Endothelial cell of umbilical vein (primary cell): ENCODE results near the gene ZNRF3. TPM values are rescaled to one million over a fixed set of nuclear protein-coding genes. Genes with fewer than 3 reads are reported as not detected.

Experiments used
- BruUV-seq: library from RNA; stranded (reverse); fragments of 400-500 nt; replicated peaks from 2 replicates; lab custom pipeline; 2021; lab: Mats Ljungman, UMichigan
- CTCF ChIA-PET: fragments of 300-600, 350-600 bp; sonication (Branson Sonifier 250); formaldehyde crosslinking; loops from one replicate; lab custom pipeline; 2021; ENCODE audit warnings: antibody characterized with exemption, inconsistent platforms; lab: Charles Lee
- POLR2A ChIA-PET: fragments of 300-600, 350-600 bp; sonication (Branson Sonifier 250); formaldehyde crosslinking; loops from one replicate; lab custom pipeline; 2021; ENCODE audit warnings: antibody characterized with exemption, inconsistent platforms; lab: Charles Lee
- DNase-seq: peaks from one replicate; pipeline ENCODE4 v3.0.0-alpha.2; 2011; ENCODE audit warnings: low read depth, low spot score
- FAIRE-seq: peaks from 2 replicates; lab custom pipeline; 2011; peaks lifted over from hg19 to GRCh38; lab: Jason Lieb, UNC
- H2AFZ ChIP-seq: 2 replicates; pipeline ENCODE4 v1.6.0; 2012; ENCODE audit warnings: low read depth, low read length, control low read depth, inconsistent platforms
- H3K27ac ChIP-seq: 2 replicates; pipeline ENCODE4 v1.5.1; 2011; ENCODE audit warnings: low read depth, mild to moderate bottlenecking, control low read depth, low read length, moderate library complexity; ENCODE audit not compliant: insufficient read depth
- H3K27me3 ChIP-seq, 2 experiments: 2 replicates each; pipeline versions ENCODE4 v1.6.0 to v1.6.1; 2011; ENCODE audit warnings: low read length in 2 of 2, mixed read lengths in 1 of 2; ENCODE audit not compliant: control insufficient read depth in 2 of 2, insufficient read depth in 2 of 2
- H3K36me3 ChIP-seq, 2 experiments: 2 replicates in 1 of 2; 3 replicates in 1 of 2; pipeline ENCODE4 v1.5.1; 2011; ENCODE audit warnings: low read length in 2 of 2, mild to moderate bottlenecking in 1 of 2, moderate library complexity in 1 of 2; ENCODE audit not compliant: control insufficient read depth in 2 of 2, insufficient read depth in 2 of 2; ENCODE audit errors: extremely low read depth in 1 of 2
- H3K4me1 ChIP-seq: 3 replicates; pipeline ENCODE4 v1.5.1; 2011; ENCODE audit warnings: mild to moderate bottlenecking, low read length; ENCODE audit not compliant: control insufficient read depth, insufficient read depth; ENCODE audit errors: extremely low read depth
- H3K4me2 ChIP-seq: 2 replicates; pipeline ENCODE4 v1.6.1; 2011; ENCODE audit warnings: low read length, control low read depth, mixed read lengths; ENCODE audit not compliant: insufficient read depth
- H3K4me3 ChIP-seq, 3 experiments: fragments of 200-600 bp in 1 of 3; sonication (generic), shearing (Covaris generic) in 1 of 3; replicated peaks in 1 of 3; 2 replicates each; pipeline ENCODE4 v1.5.1; 2011 to 2016; ENCODE audit warnings: control low read depth in 3 of 3, low read length in 3 of 3, mild to moderate bottlenecking in 2 of 3, inconsistent platforms in 1 of 3, low read depth in 1 of 3, moderate library complexity in 1 of 3; ENCODE audit not compliant: insufficient read depth in 1 of 3
- H3K79me2 ChIP-seq: 2 replicates; pipeline ENCODE4 v1.6.0; 2012; ENCODE audit warnings: low read length, inconsistent platforms; ENCODE audit not compliant: control insufficient read depth, insufficient read depth
- H3K9ac ChIP-seq: replicated peaks from 2 replicates; pipeline ENCODE3; 2011; ENCODE audit warnings: low read length, control low read depth; ENCODE audit not compliant: insufficient read depth; ENCODE audit errors: extremely low read depth
- H3K9me1 ChIP-seq: replicated peaks from 3 replicates; pipeline ENCODE4 v1.6.0; 2011; ENCODE audit warnings: mild to moderate bottlenecking, low read length; ENCODE audit not compliant: control insufficient read depth, insufficient read depth; ENCODE audit errors: extremely low read depth
- H3K9me3 ChIP-seq: replicated peaks from 2 replicates; pipeline ENCODE4 v1.5.1; 2012; ENCODE audit warnings: low read length, inconsistent platforms; ENCODE audit not compliant: control insufficient read depth, insufficient read depth
- H4K20me1 ChIP-seq: replicated peaks from 2 replicates; pipeline ENCODE3; 2011; ENCODE audit warnings: mild to moderate bottlenecking, low read length; ENCODE audit not compliant: control insufficient read depth, insufficient read depth; ENCODE audit errors: extremely low read depth
- JUN ChIP-seq: IDR thresholded peaks from 2 replicates; pipeline ENCODE4 v1.6.1; 2011; ENCODE audit warnings: borderline replicate concordance, low read depth; ENCODE audit not compliant: insufficient read length, insufficient read depth
- POLR2A ChIP-seq: IDR thresholded peaks from 2 replicates; pipeline ENCODE4 v1.6.1; 2012; ENCODE audit warnings: low read depth, mild to moderate bottlenecking, control low read depth, low read length
- dilution Hi-C: fragments of 300-500 bp; cut with MboI; formaldehyde crosslinking; loops from one replicate; pipeline ENCODE4 v1.15.0; 2019; ENCODE audit warnings: low sequenced_read_pairs; ENCODE audit not compliant: extremely low pct_ligation_motif_present
- intact Hi-C: fragments of 100-400 bp; cut with micrococcal nuclease; formaldehyde crosslinking; loops from one replicate; pipeline ENCODE4 v1.10.0; 2022
- polyA plus RNA-seq, 4 experiments: library from polyadenylated mRNA; depleted of rRNA in 3 of 4; stranded (reverse) in 3 of 4; unstranded in 1 of 4; fragments of >200 nt; gene quantifications; 2 replicates each; pipeline versions ENCODE4 v1.2.1 to v1.2.3, GENCODE V29; 2011 to 2012; ENCODE audit warnings: missing spikeins in 1 of 4
- total RNA-seq: library from RNA; stranded (reverse); gene quantifications from 2 replicates; pipeline ENCODE4 v1.2.3, GENCODE V29; 2021
- TF ChIP-seq, protein P1 (sequence below), 2 donors: IDR thresholded peaks; 1 replicate in 1 of 2; 2 replicates in 1 of 2; pipeline ENCODE4 v1.5.1; 2011; ENCODE audit warnings: low read length in 2 of 2, mild to moderate bottlenecking in 2 of 2, moderate library complexity in 2 of 2, control low read depth in 1 of 2, inconsistent platforms in 1 of 2, low read depth in 1 of 2; ENCODE audit not compliant: insufficient read depth in 1 of 2; ENCODE audit errors: extremely low read depth in 1 of 2

Gene ZNRF3
- total and polyA plus RNA-seq, 2 donors (not counting 3 experiments of a cell fraction or from before 2014, with no cell fraction given) = 2.7 to 5.2 TPM

GRCh38 chr22:29044657-29045176, 161.3 kb downstream of the ZNRF3 start:
- TF ChIP-seq JUN (no peak), POLR2A (no peak)
- TF ChIP-seq, protein P1, sequence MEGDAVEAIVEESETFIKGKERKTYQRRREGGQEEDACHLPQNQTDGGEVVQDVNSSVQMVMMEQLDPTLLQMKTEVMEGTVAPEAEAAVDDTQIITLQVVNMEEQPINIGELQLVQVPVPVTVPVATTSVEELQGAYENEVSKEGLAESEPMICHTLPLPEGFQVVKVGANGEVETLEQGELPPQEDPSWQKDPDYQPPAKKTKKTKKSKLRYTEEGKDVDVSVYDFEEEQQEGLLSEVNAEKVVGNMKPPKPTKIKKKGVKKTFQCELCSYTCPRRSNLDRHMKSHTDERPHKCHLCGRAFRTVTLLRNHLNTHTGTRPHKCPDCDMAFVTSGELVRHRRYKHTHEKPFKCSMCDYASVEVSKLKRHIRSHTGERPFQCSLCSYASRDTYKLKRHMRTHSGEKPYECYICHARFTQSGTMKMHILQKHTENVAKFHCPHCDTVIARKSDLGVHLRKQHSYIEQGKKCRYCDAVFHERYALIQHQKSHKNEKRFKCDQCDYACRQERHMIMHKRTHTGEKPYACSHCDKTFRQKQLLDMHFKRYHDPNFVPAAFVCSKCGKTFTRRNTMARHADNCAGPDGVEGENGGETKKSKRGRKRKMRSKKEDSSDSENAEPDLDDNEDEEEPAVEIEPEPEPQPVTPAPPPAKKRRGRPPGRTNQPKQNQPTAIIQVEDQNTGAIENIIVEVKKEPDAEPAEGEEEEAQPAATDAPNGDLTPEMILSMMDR (IDR thresholded peaks at IDR 0.05; ENCODE audit: extremely low read depth in 1 of 2, insufficient read depth in 1 of 2, low read depth in 1 of 2, low read length in 2 of 2) = no peak
- no peaks in the 10 kb centered on the region for H3K9me3 ChIP-seq
- no peaks in the 10 kb centered on the region for H3K9me1 ChIP-seq
- intact Hi-C loops (loop anchor here (1.0 to 2.0 kb wide), 2 partner anchors 110 to 201 kb away; no protein-coding TSS in a partner anchor), dilution Hi-C loops (no loop called here)
- H3K4me1 ChIP-seq = peaks cover 28% of the 10 kb centered on the region
- H3K4me3 ChIP-seq = no peak overlapping the region
- H3K79me2 ChIP-seq = no peaks in the 10 kb centered on the region
- DNase-seq = peak; percentile 40
- no peaks in the 10 kb centered on the region for H3K36me3 ChIP-seq
- peak overlapping the region; percentile 45 for H2AFZ ChIP-seq
- peak; percentile 95 for FAIRE-seq
- no peaks in the 10 kb centered on the region for H3K27me3 ChIP-seq
- H4K20me1 ChIP-seq = no peaks in the 10 kb centered on the region
- H3K4me2 ChIP-seq = peak overlapping the region; percentile 46
- H3K27ac ChIP-seq = peak overlapping the region; percentile 80
- CTCF ChIA-PET = interaction anchor here (1.0 to 10.2 kb wide), 7 partner anchors 14 to 444 kb away, joined by 3 to 256 read pairs (median 5); no protein-coding TSS in a partner anchor
- POLR2A ChIA-PET = no interaction called here
- no TSS peak for BruUV-seq
- peak overlapping the region; percentile 12 for H3K9ac ChIP-seq
